HL-60 (cell line): ENCODE results near the gene HCN4.

Experiments used
- GABPA ChIP-seq: IDR thresholded peaks from 2 replicates; pipeline ENCODE4 v1.6.1; 2012; ENCODE audit warnings: low read depth
- POLR2AphosphoS5 ChIP-seq: IDR thresholded peaks from 2 replicates; pipeline ENCODE4 v1.6.1; 2012; ENCODE audit warnings: low read depth

GRCh38 chr15:73317651-73318462 lies 50.9 kb downstream of the HCN4 start:
- TF ChIP-seq POLR2AphosphoS5, result no peak
- TF ChIP-seq GABPA, result no peak
